Neural progenitor cell (in vitro differentiated cells): Measurements from ENCODE around the gene CROCC2.

Experiments
- CTCF ChIP-seq: fragments of 200-600 bp; sonication (generic); IDR thresholded peaks from 2 replicates; pipeline ENCODE4 v1.5.1; 2017; ENCODE audit warnings: antibody characterized with exemption, mild to moderate bottlenecking
- EZH2 ChIP-seq: fragments of 200-600 bp; sonication (generic); IDR thresholded peaks from 2 replicates; pipeline ENCODE4 v1.6.1; 2017; ENCODE audit warnings: antibody characterized with exemption, mild to moderate bottlenecking, moderate library complexity
- EZH2phosphoT487 ChIP-seq: fragments of 200-600 bp; sonication (generic); IDR thresholded peaks from 2 replicates; pipeline ENCODE4 v1.6.1; 2017; ENCODE audit warnings: antibody characterized with exemption

- TF ChIP-seq CTCF (no peak), EZH2 (no peak), EZH2phosphoT487 (no peak)
These were observed 135.5 kb downstream of the CROCC2 start for GRCh38 chr2:241041589-241042158.
